HG02852 (cell line): ENCODE data around the gene KIAA1191.
"Not testable (repeated sequence)": the region's sequence is repeated elsewhere in the genome, so short reads cannot be mapped to it uniquely, and the experiment has no call there.

Experiments
- ATAC-seq: cut with Tn5 transposase; IDR thresholded peaks from one replicate; pipeline ENCODE4 v1.9.1; 2021; ENCODE audit warnings: mild to moderate bottlenecking, moderate library complexity; ENCODE audit not compliant: unreplicated experiment

Gene KIAA1191

GRCh38 chr5:176361437-176362232, at the start of gene KIAA1191:
Gene KIAA1191, minus strand, starts transcription at chr5:176361764. Its CDS starts 2,256 bp downstream, at chr5:176359508.
- peak; percentile 77 for ATAC-seq

GRCh38 chr5:176410486-176411180, 49.1 kb upstream of the KIAA1191 start:
- no peak for ATAC-seq

GRCh38 chr5:176409765-176410164, 48.2 kb upstream of the KIAA1191 start:
- no peak for ATAC-seq

DNA sequence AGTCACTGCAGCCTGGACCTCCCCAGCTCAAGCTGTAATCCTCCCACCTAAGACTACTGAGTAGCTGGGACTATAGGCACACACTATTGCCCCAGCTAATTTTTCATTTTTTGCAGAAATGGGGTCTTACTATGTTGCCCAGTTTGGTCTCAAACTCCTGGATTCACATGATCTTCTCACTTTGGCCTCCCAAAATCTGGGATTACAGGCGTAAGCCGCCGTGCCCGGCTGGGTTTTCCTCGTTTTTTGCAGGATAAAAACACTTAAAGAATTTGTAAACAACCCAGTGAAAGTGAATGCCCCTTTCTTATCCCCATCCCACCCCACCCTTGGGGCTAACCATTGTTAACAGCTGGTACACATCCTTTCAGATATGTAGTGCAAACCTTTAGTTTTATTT, 47.0 kb upstream of the KIAA1191 start:
- ATAC-seq: no peak

GRCh38 chr5:176408252-176408573, 46.6 kb upstream of the KIAA1191 start:
- ATAC-seq: not testable (repeated sequence)

DNA sequence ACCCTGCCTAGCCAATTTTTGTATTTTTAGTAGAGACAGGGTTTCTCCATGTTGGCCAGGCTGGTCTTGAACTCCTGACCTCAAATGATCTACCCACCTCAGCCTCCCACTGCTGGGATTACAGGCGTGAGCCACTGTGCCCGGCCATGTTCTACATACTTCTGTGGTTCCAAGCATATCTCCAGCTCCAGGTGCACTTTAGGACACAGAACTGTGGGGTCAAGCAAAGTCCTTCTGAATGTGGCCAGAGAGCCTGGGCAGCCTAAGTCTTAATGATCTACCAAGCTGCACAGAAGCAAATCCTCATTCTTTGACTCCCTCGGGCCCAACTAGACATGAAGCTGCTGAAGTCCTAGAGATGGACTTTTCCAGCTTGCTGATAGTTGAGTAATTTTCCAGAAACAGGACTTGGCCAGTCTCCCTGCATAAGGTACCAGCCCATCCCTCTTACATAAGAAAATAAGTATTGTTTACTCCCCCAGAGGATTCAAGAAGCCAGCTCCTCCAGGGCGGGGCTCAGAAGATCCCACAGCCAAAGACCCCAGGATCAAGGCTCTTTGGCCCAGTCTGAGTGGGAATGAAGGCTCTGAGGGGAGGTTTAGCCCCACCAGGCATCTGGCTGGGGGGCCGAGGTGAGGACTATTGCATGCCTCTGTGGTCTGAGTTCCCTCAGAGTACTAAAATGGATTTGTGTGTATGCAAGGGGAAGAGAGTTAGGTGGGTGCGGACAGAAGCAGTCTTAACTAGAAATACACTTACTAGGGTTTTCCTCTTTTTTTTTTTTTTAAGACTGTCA, 46.1 kb upstream of the KIAA1191 start:
- no peak for ATAC-seq

GRCh38 chr5:176406436-176407052, 45.0 kb upstream of the KIAA1191 start:
- ATAC-seq: no peak

DNA sequence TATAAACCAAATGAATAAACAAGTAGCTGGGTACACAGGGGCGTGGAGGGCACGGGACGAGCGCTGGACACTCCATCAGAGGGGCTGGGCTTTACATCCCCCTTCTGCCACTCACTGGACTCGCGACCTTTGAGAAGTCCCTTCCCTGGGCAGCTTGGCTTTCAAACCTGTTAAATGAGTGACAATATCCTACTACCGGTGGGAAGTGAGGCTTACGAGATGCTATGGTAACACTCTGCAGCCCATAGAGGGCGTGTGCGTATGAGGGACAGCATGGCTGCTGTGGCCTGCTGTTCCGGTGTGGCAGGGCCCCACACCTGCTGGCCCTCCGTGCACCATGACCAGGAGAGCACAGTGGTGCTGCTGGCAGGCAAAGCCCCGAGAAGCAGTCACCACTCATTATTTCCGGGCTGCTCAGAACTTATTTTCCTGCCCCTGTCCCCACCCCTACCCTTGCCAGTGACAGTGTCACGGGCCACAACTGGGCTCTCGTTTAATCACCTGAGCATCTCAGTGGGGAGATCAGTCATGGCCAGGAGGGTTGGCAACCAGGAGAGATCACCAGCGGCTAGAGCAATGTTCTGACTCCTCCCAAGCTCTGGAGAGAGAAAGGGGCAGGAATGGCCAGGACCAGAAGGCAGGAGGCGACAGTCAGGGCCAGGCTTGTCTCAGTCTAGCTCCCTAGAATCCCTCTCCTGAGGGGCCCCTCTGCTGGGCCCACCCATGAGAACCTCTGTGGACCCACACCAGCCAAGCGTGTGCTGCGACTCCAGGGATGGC, 44.3 kb upstream of the KIAA1191 start:
- ATAC-seq: no peak

GRCh38 chr5:176401281-176402205, 40.0 kb upstream of the KIAA1191 start:
- no peak for ATAC-seq

DNA sequence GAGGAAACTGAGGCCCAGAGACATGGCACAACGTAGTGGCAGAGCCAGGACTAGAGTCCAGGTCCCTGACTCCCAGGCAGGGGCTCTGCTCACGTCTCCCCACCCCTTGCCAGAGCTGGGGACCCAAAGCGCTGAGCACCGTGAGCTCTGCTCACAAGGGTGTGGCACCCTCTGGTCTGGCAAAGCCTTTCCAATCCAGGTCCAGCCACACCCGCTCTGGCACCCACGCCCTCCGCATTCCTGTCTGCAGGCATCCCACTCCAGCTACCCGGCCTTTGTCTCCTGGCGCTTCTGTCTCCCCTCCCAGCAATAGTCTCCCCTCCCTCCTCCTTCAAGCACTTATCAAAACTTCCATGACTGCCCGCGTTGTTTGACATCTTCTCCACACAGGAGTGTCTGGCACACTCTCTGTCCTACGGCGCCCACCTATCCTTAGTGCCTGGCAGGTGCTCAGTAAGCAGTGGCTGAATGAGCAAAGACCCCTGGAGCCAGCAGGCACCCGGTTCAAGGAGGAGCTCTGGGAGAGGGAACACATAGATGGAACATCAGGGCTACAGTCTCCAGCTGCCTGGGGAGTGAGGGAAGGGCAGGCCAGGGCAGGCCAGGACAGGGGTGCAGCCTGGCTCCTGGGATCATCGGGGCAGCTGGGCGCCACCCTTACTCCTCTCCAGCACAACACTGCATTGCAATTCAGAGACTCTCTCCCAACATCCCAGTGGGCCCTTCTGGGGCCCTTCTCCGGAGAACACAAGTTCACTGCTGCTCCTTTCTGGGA, 39.0 kb upstream of the KIAA1191 start:
- ATAC-seq: no peak

- no peak for ATAC-seq
These were observed 36.3 kb upstream of the KIAA1191 start for GRCh38 chr5:176397736-176398420.

- no peak for ATAC-seq
These were observed 34.8 kb upstream of the KIAA1191 start for GRCh38 chr5:176396330-176396729.

DNA sequence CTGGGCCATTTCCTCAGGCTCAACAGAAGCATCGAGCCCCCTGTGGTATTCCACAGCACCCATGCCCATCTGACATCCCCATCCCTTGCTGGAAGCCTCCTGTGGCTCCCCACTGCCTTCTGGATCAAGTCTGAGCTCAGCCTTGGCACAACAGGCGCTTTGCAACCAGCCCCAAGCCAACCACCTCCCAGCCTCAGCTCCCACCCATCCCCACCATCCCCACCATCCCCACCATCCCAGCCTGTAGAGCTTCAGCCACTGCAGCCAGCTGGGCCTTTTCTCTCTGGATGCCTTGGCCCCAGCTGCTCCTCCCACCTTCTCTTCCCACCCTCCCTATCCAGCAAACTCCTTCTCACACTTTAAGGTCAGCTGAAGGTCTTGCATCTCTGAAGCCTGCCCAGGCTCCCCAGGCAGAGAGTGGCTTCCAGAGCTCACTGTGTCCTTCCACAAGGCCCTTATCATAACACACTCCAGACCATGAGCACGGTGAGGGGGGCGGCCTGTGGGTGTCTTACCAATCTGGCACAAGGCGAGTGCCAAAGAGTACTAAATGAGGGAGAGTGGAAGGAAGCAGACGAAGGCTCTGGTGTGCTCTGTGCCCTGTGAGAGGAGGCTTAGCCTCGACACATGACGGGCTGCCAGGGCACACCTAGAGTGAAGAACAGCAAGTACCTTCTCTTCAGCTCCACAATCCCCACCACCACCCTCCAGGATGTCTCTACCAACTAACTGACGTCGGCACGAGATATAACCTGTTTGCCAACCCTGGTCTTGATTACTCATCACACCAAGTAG, 33.5 kb upstream of the KIAA1191 start:
- no peak for ATAC-seq

DNA sequence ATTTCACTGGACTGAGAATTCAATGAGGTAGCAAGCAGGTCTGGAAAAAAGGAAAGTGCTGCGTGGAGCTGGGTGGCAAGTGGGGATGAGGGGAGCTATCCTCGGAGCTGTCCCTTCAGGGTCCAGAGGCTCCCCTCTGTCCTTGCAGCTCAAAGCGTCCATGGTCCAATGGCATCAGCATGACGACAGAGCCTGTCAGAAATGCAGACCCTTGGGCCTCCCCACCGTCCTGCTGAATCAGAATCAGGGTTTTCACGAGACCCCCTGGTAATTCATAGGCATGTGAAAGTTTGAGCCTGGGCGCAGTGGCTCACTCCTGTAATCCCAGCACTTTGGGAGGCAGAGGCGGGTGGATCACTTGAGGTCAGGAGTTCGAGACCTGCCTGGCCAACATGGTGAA, 32.5 kb upstream of the KIAA1191 start:
- ATAC-seq: no peak

DNA sequence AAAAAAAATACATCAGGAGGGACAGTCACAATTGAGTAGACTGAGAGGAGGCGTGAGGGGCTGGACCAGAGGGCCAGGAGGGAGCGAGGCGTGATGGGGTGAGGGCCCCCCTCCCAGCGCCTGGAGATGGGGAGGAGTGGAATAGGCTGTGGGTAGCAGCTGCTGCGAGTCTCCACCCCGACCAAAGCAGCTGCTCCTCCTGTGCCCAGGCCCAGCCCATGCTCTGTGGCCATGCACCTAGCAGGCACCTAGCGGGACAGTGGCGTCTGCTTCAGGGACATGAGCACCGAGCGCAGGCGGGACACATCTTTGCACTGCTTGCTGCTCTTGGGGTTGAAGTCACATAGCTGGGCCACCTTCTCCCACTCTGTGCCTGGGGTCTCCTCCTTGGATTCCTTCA, 31.0 kb upstream of the KIAA1191 start:
- no peak for ATAC-seq

DNA sequence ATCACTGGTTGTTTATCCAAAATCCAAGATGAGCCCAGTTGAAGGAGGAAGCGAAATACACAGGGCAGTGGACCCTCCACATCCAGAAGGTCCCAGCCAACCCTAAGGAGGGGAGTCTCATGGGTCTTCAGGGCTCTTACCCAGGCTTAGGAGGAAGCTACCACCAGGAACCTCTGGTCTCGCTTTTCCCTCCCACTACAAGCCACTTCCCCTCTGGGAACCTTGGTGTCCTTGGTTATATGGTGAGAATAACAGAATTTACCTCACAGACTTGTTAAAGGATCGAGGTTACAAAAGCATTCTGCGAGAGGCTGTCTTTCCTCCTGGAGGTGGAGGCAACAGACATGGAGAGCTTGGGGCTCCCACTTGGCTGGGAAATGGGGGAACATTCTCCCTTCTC, 30.4 kb upstream of the KIAA1191 start:
- no peak for ATAC-seq

GRCh38 chr5:176391479-176391878, 29.9 kb upstream of the KIAA1191 start:
- ATAC-seq: no peak
